GM18867 (cell line): Measurements from ENCODE around the gene KAT8.
"Not testable (repeated sequence)": the region's sequence is repeated elsewhere in the genome, so short reads cannot be mapped to it uniquely, and the experiment has no call there.

Experiments used
- ATAC-seq: cut with Tn5 transposase; IDR thresholded peaks from one replicate; pipeline ENCODE4 v1.9.1; 2021; ENCODE audit warnings: mild to moderate bottlenecking, moderate library complexity; ENCODE audit not compliant: unreplicated experiment

KAT8 gene

DNA sequence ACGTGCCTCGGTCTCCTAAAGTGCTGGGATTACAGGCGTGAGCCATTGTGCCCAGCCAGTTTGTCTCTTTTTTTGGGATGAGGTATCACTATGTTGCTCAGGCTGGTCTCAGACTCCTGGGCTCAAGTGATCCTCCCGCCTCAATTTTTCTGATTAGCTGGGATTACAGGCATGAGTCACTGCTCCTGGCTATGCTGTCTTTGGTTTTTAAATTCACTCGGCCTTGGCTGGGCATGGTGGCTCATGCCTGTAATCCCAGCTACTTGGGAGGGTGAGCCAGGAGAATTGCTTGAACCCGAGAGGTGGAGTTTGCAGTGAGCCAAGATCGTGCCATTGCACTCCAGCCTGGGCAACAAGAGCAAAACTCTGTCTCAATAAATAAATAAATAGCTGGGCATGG lies 27.0 kb downstream of the KAT8 start:
- ATAC-seq: not testable (repeated sequence)

- ATAC-seq: no peak
Measured at GRCh38 chr16:31145398-31145990, 28.0 kb downstream of the KAT8 start.

DNA sequence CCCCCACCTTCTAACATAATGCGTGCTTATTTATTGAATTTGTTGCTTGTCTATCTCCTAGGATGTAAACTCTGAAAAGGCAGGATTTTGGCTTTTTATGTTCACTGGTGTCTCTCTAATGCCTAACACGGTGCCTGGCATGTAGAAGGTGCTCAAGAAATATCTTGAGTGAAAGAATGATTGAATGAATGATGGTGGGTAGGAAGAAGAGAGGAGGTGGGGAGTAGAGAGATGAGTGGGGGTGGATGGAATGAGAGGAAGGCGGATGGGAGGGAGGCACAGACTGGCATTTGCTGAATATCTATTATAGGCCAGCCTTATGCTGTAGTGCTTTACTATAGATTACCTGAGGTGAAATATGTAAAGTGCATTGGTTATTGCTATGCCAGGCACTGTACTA lies 30.1 kb downstream of the KAT8 start:
- no peak for ATAC-seq

DNA sequence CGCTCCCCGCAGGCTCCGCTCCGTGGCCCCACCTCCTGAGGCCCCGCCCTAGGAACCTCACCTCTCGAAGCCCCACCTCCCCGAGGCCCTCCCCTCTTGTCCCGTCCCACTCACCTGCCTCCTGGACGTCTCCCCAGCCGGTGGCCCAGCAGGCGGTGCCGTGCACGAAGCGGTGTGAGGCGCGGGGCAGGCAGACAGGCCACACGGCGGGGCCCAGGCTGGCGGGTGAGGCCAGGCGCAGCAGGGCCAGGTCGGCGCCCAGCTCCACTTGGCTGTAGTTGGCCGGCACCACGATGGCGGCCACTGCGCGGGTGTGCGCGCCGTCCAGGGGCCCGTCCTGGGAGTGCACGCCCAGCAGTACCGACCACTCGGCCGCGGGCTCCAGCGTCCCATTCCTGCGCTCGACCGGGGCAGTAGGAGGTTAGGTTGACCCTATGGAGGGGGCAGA lies 30.8 kb downstream of the KAT8 start:
- ATAC-seq: no peak

DNA sequence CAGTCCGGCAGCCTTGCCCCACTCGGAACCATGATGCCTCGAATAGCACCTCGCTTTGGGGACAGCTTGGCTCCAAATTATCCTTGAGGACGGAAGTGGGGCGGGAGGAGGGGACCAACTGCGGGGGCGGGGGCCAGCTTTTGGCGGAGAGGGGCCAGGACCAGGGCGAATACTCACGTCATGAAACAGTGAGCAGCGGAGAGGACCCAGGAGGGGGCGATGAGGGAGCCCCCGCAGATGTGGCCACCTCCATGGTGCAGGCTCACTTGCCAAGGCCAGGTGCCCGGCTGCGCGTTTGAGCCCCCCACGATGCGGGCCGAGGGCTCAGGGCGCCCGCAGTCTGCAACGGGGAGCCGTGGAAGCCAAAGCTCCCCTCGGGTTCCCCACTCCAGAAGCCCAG lies 31.4 kb downstream of the KAT8 start:
- ATAC-seq: no peak

DNA sequence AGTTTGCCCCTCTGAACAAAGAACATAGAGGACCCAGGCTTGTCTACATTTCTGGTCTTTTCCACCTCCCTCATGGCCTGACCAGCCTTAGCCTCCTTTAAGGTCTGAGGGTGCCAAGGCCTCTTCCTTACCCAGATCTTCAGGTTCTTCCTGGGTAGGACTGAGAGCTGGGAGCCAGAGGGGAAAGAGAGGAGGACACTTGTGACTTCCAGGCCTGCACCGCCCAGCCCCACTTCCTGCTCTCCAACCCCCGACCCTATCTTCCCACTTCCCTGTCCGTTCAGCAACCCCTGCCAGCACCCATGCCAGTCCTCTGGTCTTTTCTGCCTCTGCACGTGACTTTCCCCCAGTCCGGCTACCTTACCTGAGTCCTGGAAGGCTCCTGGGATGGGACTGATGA lies 31.9 kb downstream of the KAT8 start:
- ATAC-seq: no peak

DNA sequence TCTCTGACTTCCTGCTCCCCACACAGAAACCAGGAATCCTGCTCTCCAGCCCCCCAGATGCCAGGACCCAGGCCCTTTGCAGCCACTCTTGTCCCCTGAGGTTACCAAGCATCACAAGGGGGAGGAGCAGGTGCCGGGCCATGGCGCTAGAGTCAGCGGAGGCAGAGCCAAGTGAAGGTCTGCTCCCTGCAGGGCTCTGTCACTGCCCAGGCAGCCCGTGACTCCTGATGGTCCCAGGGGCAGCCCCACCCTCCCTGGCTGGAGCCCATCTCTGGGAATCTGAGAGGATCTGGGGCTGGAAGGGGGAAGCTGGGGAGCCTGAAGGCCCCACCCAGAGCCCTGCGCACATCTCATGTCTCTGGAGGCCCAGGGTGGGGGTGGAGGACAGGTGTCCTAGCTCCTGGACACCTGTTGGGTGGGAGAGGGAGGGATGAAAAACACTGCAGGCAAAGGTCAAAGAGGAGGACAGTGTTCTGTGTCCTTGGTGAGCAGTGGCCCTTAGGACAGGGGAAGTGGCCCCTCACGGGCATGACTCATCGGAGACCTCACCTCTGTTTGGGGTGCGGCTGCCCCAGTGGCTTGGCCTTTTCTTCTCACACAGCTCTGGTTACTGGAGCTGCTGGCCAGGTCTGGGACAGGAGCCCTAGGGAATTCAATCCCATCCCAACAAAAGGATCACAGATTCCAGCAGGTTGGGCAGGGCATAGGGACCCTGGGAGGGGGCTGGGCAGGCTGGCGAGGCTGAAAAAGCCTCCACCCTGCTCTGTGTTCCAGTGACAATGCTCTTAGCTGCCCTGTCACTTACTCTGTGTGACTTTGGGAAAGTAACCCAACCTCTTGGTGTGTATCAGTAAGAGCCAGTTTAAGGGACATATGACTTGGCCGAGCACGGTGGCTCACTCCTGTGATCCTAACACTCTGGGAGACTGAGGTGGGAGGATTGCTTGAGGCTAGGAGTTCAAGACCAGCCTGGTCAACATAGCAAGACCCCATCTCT lies 32.7 kb downstream of the KAT8 start, which contains the start of gene PRSS36:
Gene PRSS36 (minus strand): TSS at position 173 of the 997 bp plus-strand sequence. CDS start 31 bp downstream, at position 142.
- ATAC-seq: no peak

DNA sequence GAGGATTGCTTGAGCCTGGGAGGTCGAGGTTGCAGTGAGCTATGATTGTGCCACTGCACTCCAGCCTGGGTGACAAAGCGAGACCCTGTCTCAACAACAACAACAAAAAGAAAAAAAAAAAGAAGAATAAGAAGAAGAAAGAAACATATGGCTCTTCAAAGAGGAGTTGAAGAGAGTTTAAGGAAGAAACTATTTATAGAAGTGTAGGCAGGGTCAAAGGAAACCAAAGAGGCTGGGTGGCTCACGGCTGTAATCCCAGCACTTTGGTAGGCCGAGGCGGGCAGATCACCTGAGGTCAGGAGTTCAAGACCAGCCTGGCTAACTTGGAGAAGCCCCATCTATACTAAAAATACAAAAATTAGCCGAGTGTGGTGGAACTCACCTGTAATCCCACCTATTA lies 33.5 kb downstream of the KAT8 start:
- not testable (repeated sequence) for ATAC-seq

DNA sequence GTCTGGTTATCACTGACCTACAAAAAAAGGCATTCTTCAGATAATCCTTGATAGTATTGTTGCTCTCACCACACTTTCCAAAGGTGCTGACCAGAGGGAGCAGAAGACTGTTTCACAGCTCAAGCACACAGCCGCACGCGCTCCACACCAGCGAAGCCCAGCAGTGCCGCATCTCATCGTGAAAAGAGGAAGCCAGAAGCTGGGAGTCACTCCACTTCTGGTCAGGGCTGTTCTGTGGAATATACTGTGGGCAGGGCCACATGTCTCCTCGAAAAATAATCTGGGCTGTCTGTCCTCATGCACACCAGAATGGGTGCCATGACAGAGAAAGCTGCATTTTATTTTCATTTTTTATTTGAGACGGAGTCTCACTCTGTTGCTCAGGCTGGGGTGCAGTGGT lies 39.7 kb downstream of the KAT8 start:
- ATAC-seq: no peak

- no peak for ATAC-seq
Measured at GRCh38 chr16:31167315-31167714, 49.9 kb downstream of the KAT8 start.

GRCh38 chr16:31168848-31169247 lies 51.4 kb downstream of the KAT8 start:
- ATAC-seq: no peak

DNA sequence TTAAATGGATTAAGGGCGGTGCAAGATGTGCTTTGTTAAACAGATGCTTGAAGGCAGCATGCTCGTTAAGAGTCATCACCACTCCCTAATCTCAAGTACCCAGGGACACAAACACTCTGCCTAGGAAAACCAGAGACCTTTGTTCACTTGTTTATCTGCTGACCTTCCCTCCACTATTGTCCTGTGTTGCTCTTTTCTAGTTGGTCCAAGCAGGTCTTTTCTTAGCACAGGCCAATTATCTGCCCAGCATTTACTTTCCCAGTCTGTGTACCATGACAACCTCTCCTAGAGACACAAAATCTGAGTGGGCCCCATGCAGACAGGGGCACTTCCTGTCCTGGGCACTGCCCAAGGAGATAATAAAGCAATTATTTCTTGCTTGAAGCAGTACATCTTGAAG lies 52.6 kb downstream of the KAT8 start:
- not testable (repeated sequence) for ATAC-seq

- ATAC-seq: no peak
Measured at GRCh38 chr16:31177136-31177535, 59.7 kb downstream of the KAT8 start.

GRCh38 chr16:31179219-31179746 lies 61.8 kb downstream of the KAT8 start:
- peak; percentile 1 for ATAC-seq

GRCh38 chr16:31179747-31180459 lies 62.4 kb downstream of the KAT8 start, which contains the start of gene FUS:
TSS of gene FUS (plus strand) at chr16:31180139. CDS start at chr16:31180215, 76 bp downstream.
- ATAC-seq: peak; percentile 60
